ENCODE results near the gene CCDC187. TPM values are rescaled to one million over a fixed set of nuclear protein-coding genes. Genes with fewer than 3 reads are reported as not detected.
A peak's percentile ranks its signal among the peaks of the same experiment; 100 is the strongest.

Gene CCDC187
- total RNA-seq, 1 donor from 2014 or later: 6.6 TPM

- Histone ChIP-seq H3K27me3 (ENCODE audit: low read depth) (no peaks in the 10 kb centered on the region), H3K27ac (no peak overlapping the region), H3K36me3 (peaks cover 29% of the 10 kb centered on the region), H3K4me3 (no peak overlapping the region), H3K9me3 (no peaks in the 10 kb centered on the region), H3K4me1 (peaks cover 37% of the 10 kb centered on the region)
- intact Hi-C loops (cut with DNase I): no loop called here
- ATAC-seq (no peak), DNase-seq (no peak)
- TF ChIP-seq CTCF (IDR thresholded peaks at IDR 0.05): no peak
Measured at GRCh38 chr9:136341042-136341655, 37.3 kb upstream of the CCDC187 start.

GRCh38 chr9:136340356-136341041, 36.6 kb upstream of the CCDC187 start:
- Histone ChIP-seq H3K27me3 (ENCODE audit: low read depth) (no peaks in the 10 kb centered on the region), H3K4me1 (peaks cover 30% of the 10 kb centered on the region), H3K4me3 (no peak overlapping the region), H3K27ac (no peak overlapping the region), H3K9me3 (no peaks in the 10 kb centered on the region), H3K36me3 (peaks cover 29% of the 10 kb centered on the region)
- intact Hi-C loops (cut with DNase I): no loop called here
- DNase-seq (no peak), ATAC-seq (no peak)
- TF ChIP-seq CTCF (IDR thresholded peaks at IDR 0.05): no peak

GRCh38 chr9:136339958-136340310, 36.0 kb upstream of the CCDC187 start:
- no peak for DNase-seq
- Histone ChIP-seq H3K36me3 (peaks cover 29% of the 10 kb centered on the region), H3K27me3 (ENCODE audit: low read depth) (no peaks in the 10 kb centered on the region), H3K4me3 (no peak overlapping the region), H3K27ac (no peak overlapping the region), H3K4me1 (peaks cover 25% of the 10 kb centered on the region), H3K9me3 (no peaks in the 10 kb centered on the region)
- ATAC-seq: no peak
- intact Hi-C loops (cut with DNase I): no loop called here
- no peak for TF ChIP-seq CTCF (IDR thresholded peaks at IDR 0.05)

- peak; percentile 93 for TF ChIP-seq CTCF (IDR thresholded peaks at IDR 0.05)
- ATAC-seq (peak; percentile 65 to 78), DNase-seq (peak; percentile 87)
- no peak overlapping the region for H3K4me3 ChIP-seq
- H3K4me1 ChIP-seq: peaks cover 20% of the 10 kb centered on the region
- H3K27me3 ChIP-seq (ENCODE audit: low read depth): no peaks in the 10 kb centered on the region
- H3K27ac ChIP-seq: no peak overlapping the region
- H3K36me3 ChIP-seq: peaks cover 29% of the 10 kb centered on the region
- no peaks in the 10 kb centered on the region for H3K9me3 ChIP-seq
- intact Hi-C loops (cut with DNase I): no loop called here
Measured at GRCh38 chr9:136339173-136339957, 35.5 kb upstream of the CCDC187 start.

- Histone ChIP-seq H3K4me1 (peaks cover 17% of the 10 kb centered on the region), H3K4me3 (no peak overlapping the region), H3K9me3 (no peaks in the 10 kb centered on the region), H3K36me3 (peaks cover 29% of the 10 kb centered on the region), H3K27me3 (ENCODE audit: low read depth) (no peaks in the 10 kb centered on the region), H3K27ac (no peak overlapping the region)
- no peak for ATAC-seq
- no peak for TF ChIP-seq CTCF (IDR thresholded peaks at IDR 0.05)
- no peak for DNase-seq
- intact Hi-C loops (cut with DNase I): no loop called here
Measured at GRCh38 chr9:136338511-136338910, 34.6 kb upstream of the CCDC187 start.

Measured in lower lobe of right lung (tissue), 2 donors.